GM15510 (cell line): ENCODE data around the gene NRL.
A peak's percentile ranks its signal among the peaks of the same experiment; 100 is the strongest.

Experiments
- POLR2A ChIP-seq: IDR thresholded peaks from 3 replicates; pipeline ENCODE4 v1.6.1; 2011; ENCODE audit warnings: borderline replicate concordance; ENCODE audit not compliant: insufficient read length; ENCODE audit errors: extremely low read depth

Gene NRL

GRCh38 chr14:24122898-24123297, 8.1 kb upstream of the NRL start:
- TF ChIP-seq POLR2A: no peak

DNA sequence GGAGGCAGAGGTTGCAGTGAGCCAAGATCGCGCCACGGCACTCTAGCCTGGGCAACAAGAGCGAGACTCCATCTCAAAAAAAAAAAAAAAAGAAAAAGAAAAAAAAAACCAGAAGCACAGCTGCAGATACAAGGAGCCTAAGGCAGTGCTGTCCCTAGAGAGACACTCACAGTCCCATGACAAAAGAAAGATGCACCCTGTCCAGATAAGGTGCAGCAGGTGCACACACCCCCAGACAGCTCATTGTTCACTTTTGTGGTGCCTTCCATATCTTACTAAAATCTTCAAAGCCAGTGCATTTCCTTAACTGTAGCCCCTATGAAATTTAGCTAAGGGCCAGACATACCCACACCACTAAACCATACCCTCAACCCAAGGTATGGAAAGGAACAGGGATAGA, 7.7 kb upstream of the NRL start:
- no peak for TF ChIP-seq POLR2A

GRCh38 chr14:24121210-24121609, 6.5 kb upstream of the NRL start:
- no peak for TF ChIP-seq POLR2A

- no peak for TF ChIP-seq POLR2A
Measured at GRCh38 chr14:24119691-24120090, 4.9 kb upstream of the NRL start.

GRCh38 chr14:24117179-24117578, 2.4 kb upstream of the NRL start:
- no peak for TF ChIP-seq POLR2A

DNA sequence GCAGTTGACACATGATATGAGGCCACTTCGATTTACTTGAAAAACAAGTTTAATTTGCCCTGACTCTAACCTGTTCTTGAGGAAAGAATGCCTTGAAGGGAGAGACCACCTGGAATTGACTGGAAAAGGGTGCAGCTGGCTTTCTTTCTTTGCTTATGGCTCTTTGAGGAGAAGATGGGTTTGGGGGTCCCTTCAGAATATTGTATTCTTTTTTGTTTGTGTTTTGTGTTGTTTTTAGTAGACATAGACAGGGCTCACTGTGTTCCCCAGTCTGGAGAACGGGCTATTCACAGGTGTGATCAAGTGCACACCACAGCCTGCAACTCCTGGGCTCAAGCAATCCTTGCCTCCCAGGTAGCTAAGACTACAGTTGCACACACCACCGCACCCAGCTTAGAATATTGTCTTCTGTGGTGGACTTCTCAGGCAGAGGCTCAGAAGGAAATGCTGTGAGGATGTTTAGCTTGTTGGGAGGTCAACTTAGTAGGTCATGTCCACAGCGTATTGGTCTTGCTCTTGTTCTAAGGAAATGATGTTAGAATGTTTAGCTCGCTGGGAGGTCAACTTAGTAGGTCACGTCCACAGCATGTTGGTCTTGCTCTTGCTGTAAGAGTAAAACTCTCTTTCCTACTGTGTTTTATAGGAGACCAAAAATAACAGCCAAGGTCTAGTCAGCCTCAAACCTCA, 1.5 kb upstream of the NRL start:
- TF ChIP-seq POLR2A: no peak

GRCh38 chr14:24115422-24116127, 826 bp upstream of the NRL start:
- no peak for TF ChIP-seq POLR2A

- TF ChIP-seq POLR2A: peak; percentile 86
Measured at GRCh38 chr14:24113801-24114531, 783 bp downstream of the NRL start.

- no peak for TF ChIP-seq POLR2A
Measured at GRCh38 chr14:24113379-24113800, 1.4 kb downstream of the NRL start.

GRCh38 chr14:24110523-24110922, 4.2 kb downstream of the NRL start:
- no peak for TF ChIP-seq POLR2A

- TF ChIP-seq POLR2A: no peak
Measured at GRCh38 chr14:24110060-24110459, 4.7 kb downstream of the NRL start.

DNA sequence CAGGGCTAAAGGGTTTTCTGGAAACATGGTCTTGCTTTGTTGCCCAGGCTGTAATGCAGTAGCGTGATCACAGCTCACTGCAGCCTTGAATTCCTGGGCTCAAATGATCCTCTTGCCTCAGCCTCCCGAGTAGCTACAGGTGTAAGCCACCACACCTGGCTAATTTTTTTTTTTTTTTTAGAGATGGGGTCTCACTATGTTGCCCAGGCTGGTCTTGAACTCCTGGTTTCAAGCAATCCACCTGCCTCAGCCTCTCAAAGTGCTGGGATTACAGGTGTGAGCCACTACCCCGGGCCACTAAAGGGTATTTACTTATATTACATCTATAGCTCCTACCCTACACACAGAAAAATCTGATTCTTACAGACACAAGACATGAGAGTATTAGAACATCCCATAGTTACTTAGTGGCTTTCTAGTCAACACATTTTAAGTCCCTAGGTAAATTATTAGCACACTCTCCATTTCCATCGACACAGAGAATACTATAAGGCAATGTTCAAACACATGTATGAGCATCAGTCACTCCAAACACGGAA, 6.3 kb downstream of the NRL start:
- TF ChIP-seq POLR2A: no peak

GRCh38 chr14:24106672-24107271, 8.0 kb downstream of the NRL start:
- no peak for TF ChIP-seq POLR2A

DNA sequence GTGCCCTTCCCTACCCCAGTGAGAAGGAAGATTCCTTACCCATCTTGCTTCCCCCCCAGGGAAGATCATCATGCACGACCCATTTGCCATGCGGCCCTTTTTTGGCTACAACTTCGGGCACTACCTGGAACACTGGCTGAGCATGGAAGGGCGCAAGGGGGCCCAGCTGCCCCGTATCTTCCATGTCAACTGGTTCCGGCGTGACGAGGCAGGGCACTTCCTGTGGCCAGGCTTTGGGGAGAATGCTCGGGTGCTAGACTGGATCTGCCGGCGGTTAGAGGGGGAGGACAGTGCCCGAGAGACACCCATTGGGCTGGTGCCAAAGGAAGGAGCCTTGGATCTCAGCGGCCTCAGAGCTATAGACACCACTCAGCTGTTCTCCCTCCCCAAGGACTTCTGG, 11.3 kb downstream of the NRL start:
- no peak for TF ChIP-seq POLR2A
